ENCODE measurements around the gene ATP11A.

DNA sequence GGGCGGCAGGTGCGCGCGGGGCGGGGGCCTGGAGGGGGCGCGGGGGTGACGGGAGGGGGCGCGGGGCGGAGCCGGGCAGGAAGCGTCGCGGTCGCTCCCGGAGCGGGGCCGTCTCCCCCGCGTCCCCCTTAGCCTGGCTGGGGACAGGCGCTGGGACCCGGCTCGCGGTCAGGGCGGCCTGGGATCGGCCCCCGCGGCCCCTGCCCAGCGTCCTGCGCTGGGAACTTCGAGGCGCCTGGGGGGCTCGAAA is 204.5 kb downstream of the ATP11A start:
- TF ChIP-seq, protein P1, sequence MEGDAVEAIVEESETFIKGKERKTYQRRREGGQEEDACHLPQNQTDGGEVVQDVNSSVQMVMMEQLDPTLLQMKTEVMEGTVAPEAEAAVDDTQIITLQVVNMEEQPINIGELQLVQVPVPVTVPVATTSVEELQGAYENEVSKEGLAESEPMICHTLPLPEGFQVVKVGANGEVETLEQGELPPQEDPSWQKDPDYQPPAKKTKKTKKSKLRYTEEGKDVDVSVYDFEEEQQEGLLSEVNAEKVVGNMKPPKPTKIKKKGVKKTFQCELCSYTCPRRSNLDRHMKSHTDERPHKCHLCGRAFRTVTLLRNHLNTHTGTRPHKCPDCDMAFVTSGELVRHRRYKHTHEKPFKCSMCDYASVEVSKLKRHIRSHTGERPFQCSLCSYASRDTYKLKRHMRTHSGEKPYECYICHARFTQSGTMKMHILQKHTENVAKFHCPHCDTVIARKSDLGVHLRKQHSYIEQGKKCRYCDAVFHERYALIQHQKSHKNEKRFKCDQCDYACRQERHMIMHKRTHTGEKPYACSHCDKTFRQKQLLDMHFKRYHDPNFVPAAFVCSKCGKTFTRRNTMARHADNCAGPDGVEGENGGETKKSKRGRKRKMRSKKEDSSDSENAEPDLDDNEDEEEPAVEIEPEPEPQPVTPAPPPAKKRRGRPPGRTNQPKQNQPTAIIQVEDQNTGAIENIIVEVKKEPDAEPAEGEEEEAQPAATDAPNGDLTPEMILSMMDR (IDR thresholded peaks at IDR 0.05; ENCODE audit: low read depth, low read length), result no peak
- no peak for TF ChIP-seq EZH2phosphoT487 (IDR thresholded peaks at IDR 0.05; ENCODE audit: low read depth)
